GM13977 (cell line): Measurements from ENCODE around the gene C6orf132.
"Not testable (repeated sequence)": the region's sequence is repeated elsewhere in the genome, so short reads cannot be mapped to it uniquely, and the experiment has no call there.

Experiments
- DNase-seq: peaks from one replicate; pipeline ENCODE4 v3.0.0; 2012; ENCODE audit warnings: low spot score
- in situ Hi-C: fragments of 300-500 bp; cut with MboI; formaldehyde crosslinking; loops from one replicate; pipeline ENCODE4 v1.12.0; 2022; ENCODE audit warnings: low sequenced_read_pairs, low pct_unique_long_range_greater_than_20kb, mixed read lengths, inconsistent platforms; ENCODE audit not compliant: unreplicated experiment
- TF ChIP-seq, protein P1 (sequence below): IDR thresholded peaks from 2 replicates; pipeline ENCODE4 v1.5.1; 2012; ENCODE audit warnings: mild to moderate bottlenecking, control low read depth; ENCODE audit not compliant: insufficient read depth; ENCODE audit errors: extremely low read depth, missing control alignments

Gene C6orf132

DNA sequence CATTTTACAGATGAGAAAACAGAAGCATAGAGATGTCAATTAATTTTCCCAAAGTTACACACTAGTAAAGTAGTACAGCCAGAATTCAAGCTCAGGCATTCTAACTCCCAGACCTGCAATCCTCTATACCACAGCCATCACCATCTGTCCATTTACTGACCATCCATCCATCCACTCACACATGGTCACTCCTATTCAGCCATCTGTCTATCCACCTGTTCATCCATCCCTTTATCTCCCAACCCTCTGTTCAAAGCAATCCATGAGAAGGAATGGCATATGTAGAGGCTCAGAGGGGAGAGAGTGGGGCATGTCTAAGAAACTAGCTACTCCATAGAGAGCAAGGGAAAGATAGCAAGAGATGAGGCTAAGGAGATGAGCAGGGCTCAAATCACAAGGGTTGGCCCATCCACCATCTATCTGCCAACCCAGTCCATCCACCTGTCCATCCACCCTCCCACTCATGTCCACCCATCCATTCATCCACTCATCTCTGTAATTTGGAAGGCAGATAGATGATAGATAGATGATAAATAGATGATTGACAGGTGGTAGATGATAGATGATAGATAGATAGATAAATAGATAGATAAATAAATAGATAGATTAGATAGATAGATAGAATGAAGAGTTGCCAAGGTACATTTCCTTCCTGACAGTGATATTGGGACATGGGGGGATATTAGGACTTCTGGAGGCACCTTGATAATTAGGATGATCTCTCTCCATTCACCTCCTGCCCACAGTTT lies 12.2 kb upstream of the C6orf132 start:
- DNase-seq: no peak
- in situ Hi-C loops: no loop called here
- TF ChIP-seq, protein P1, sequence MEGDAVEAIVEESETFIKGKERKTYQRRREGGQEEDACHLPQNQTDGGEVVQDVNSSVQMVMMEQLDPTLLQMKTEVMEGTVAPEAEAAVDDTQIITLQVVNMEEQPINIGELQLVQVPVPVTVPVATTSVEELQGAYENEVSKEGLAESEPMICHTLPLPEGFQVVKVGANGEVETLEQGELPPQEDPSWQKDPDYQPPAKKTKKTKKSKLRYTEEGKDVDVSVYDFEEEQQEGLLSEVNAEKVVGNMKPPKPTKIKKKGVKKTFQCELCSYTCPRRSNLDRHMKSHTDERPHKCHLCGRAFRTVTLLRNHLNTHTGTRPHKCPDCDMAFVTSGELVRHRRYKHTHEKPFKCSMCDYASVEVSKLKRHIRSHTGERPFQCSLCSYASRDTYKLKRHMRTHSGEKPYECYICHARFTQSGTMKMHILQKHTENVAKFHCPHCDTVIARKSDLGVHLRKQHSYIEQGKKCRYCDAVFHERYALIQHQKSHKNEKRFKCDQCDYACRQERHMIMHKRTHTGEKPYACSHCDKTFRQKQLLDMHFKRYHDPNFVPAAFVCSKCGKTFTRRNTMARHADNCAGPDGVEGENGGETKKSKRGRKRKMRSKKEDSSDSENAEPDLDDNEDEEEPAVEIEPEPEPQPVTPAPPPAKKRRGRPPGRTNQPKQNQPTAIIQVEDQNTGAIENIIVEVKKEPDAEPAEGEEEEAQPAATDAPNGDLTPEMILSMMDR: no peak

DNA sequence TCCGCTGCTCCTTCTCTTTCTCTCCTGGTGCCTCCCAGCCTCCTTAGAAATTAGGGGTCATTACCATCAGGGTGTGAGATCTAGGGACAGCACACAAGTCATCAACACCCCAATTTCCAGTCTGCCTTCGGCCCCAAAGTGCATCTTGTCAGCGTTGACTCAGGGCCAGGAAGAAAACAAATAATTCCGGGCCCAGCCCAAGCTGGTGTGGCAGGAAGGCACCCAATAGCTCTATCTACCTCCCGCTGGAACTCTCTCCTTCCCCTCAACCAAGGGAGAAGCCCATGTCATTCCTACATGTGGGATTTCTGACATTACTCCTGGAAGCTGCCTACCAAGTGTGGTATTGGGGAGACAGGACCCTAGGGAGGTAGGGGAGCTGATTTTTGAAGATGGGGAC lies 11.5 kb upstream of the C6orf132 start:
- DNase-seq: no peak
- in situ Hi-C loops: no loop called here
- TF ChIP-seq, protein P1: no peak

DNA sequence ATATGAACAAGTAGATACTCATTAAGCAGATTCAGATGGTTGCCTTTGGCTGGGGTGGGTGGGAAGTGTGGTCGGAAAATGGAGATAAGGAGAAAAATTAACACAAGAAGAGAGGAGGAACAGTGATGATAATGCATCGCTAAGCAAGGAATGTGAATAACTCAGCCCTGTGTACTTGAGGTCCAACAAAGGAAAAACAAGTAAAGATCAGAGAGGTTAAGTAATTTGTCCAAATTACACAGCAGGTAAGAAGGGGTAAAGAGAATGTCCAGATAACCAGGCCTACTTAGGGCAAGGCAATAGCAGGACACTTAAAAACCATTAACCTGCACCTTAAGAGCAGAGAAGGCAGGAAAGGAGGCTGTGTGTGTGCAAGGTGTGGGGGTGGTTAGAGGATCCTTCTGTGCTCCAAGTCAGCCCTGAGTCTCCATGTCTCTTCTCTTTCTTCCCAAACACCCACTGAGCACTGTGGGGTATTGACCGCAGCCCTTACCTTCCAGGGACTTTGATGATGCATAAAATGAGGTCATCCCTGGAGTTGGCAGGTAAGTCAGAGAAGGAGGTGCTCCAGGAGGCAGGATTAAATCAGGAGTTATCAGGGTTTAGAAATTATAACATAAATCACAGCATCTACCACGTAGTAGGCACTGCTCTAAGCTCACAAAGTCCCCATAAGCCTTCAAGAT lies 10.3 kb upstream of the C6orf132 start:
- DNase-seq, in situ Hi-C loops: not testable (repeated sequence)

DNA sequence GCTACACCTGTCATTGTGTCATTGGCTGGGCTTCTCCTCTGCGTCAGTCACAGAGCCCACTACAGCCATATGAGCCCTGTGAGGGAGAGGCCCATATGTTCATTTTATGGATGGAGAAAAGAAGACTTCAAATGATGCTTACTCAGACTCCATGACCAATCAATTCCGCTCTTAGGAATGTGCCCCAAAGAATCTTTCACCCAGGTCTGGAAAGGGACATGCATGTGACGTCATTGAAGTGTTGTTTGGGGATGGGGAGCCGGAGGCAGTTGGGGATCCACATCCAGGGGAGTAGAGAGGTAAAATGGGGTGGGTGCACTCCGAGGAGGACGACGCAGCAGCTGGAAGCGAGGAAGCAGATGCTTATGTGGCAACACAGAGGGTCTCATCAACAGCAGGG lies 9.6 kb upstream of the C6orf132 start:
- TF ChIP-seq, protein P1: no peak
- in situ Hi-C loops: no loop called here
- DNase-seq: no peak

DNA sequence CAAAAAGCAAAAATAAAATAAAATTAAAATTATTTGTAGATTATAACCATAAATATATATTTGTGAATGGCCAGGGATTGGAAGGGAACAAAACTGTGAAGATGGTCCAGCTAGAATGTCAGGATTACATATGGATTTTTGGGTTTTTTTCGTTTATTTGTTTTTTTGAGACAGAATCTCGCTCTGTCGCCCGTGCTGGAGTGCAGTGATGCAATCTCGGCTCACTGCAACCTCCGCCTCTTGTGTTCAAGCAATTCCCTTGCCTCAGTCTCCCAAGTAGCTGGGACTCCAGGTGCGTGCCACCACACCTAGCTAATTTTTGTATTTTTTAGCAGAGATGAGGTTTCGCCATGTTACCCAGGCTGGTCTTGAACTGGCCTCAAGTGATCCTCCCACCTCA lies 7.8 kb upstream of the C6orf132 start:
- in situ Hi-C loops: no loop called here
- DNase-seq: no peak
- TF ChIP-seq, protein P1: no peak

DNA sequence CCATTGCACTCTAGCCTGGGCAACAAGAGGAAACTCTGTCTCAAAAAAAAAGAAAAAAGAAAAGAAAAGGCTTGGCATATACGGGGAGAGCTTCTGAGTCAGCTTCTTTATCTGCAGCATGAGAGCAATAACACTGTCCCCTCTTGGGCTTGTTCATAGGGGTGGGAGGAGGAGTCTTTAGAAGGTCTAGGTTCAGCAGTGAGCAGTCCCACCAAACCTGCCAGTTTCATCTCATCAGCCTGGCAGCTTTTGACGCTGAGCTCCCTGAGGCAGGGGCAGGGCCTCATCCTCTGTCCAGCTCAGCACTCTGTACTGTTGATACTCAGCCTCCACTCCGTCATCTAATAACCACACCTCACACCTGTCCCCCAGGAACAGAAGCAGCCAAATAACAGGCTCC lies 5.6 kb upstream of the C6orf132 start:
- in situ Hi-C loops: no loop called here
- TF ChIP-seq, protein P1: no peak
- no peak for DNase-seq

DNA sequence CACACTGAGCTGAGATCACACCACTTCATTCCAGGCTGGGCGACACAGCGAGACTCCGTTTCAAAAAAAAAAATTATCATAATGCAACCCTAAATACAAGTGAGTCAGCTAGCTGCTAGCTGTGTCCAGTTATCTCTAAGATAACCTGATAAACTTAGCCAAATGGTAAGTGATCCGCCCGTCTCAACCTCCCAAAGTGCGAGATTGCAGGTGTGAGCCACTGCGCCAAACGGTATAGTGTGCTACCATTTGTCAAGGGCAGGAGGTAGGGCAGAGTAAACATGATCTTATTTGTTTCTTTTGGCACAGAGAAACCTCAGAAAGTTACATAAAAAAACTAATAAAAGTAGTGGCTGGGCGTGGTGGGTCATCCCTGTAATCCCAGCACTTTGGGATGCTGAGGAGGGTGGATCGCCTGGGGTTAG lies 4.7 kb upstream of the C6orf132 start:
- no peak for DNase-seq
- in situ Hi-C loops: no loop called here
- TF ChIP-seq, protein P1: no peak
